H1 (cell line): Measurements from ENCODE around the gene OMA1.

ENCODE experiments used
- CHD2 ChIP-seq: IDR thresholded peaks from 2 replicates; pipeline ENCODE4 v1.6.1; 2012; ENCODE audit warnings: low read length, improper control_type of control experiment
- CREB1 ChIP-seq: IDR thresholded peaks from 2 replicates; pipeline ENCODE4 v1.6.1; 2012; ENCODE audit warnings: inconsistent platforms
- EZH2 ChIP-seq: fragments of 200-600 bp; sonication (generic); IDR thresholded peaks from 2 replicates; pipeline ENCODE4 v1.7.1; 2012; ENCODE audit warnings: low read depth, mild to moderate bottlenecking, moderate library complexity, low read length, inconsistent platforms; ENCODE audit not compliant: severe bottlenecking
- KDM4A ChIP-seq: IDR thresholded peaks from one replicate; pipeline ENCODE4 v1.7.1; 2012; ENCODE audit warnings: low read depth, mild to moderate bottlenecking, moderate library complexity, low read length, inconsistent platforms; ENCODE audit not compliant: severe bottlenecking
- SIN3A ChIP-seq, 2 experiments: IDR thresholded peaks in 1 of 2; conservative IDR thresholded peaks in 1 of 2; 2 replicates each; pipeline ENCODE4 v1.6.1; 2011 to 2012; ENCODE audit warnings: low read length in 2 of 2, improper control_type of control experiment in 1 of 2, low read depth in 1 of 2, mild to moderate bottlenecking in 1 of 2
- TAF1 ChIP-seq: IDR thresholded peaks from 2 replicates; pipeline ENCODE4 v1.6.1; 2011; ENCODE audit warnings: mild to moderate bottlenecking, low read depth, low read length
- TAF7 ChIP-seq: optimal IDR thresholded peaks from 2 replicates; pipeline ENCODE3; 2011; ENCODE audit warnings: low read depth, mild to moderate bottlenecking, inconsistent platforms, low read length, moderate library complexity, borderline replicate concordance
- YY1 ChIP-seq: IDR thresholded peaks from 2 replicates; pipeline ENCODE4 v1.6.1; 2011; ENCODE audit warnings: low read depth, mild to moderate bottlenecking, low read length
- TF ChIP-seq, protein P1 (sequence below): IDR thresholded peaks from 2 replicates; pipeline ENCODE4 v1.6.1; 2011; ENCODE audit warnings: low read depth, mild to moderate bottlenecking, low read length; ENCODE audit not compliant: insufficient read depth
- TF ChIP-seq, protein P2 (sequence below), 3 experiments: IDR thresholded peaks; 1 replicate in 2 of 3; 2 replicates in 1 of 3; pipeline versions ENCODE4 v1.5.1 to v1.6.1; 2011; ENCODE audit warnings: low read length in 3 of 3, mild to moderate bottlenecking in 3 of 3, inconsistent platforms in 2 of 3, low read depth in 1 of 3, moderate library complexity in 1 of 3; ENCODE audit not compliant: insufficient read depth in 1 of 3; ENCODE audit errors: control extremely low read depth in 1 of 3
- TF ChIP-seq, protein P3 (sequence below): IDR thresholded peaks from 2 replicates; pipeline ENCODE4 v1.6.1; 2012; ENCODE audit warnings: inconsistent platforms

DNA sequence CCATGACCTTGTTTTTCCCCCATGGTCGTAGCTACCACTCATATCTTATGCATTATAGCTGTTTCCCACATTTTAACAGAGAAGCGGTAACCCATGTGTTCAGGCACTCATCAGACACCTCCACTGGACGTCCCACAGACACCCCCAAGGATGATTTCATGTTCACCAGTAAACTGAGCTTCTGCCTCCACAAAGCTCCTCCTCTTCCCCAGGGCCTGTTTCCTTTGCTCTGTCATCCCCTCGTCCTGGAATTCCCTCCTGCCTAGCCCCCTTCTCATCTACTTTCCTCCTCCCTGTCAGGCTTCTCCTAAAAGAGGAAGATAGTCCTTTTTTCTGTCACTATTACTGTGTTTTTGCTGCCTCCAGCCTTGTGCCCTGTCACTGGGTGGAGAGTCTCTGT, 111.2 kb downstream of the OMA1 start:
- TF ChIP-seq CREB1 (no peak), SIN3A (conservative IDR thresholded peaks at IDR 0.05 in 1 of 2, IDR thresholded peaks at IDR 0.05 in 1 of 2; ENCODE audit: low read depth in 1 of 2, low read length in 2 of 2) (no peak), KDM4A (no peak), TAF1 (no peak), TAF7 (no peak), CHD2 (no peak), EZH2 (no peak), YY1 (no peak)
- TF ChIP-seq, protein P1, sequence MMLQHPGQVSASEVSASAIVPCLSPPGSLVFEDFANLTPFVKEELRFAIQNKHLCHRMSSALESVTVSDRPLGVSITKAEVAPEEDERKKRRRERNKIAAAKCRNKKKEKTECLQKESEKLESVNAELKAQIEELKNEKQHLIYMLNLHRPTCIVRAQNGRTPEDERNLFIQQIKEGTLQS: no peak
- TF ChIP-seq, protein P2, sequence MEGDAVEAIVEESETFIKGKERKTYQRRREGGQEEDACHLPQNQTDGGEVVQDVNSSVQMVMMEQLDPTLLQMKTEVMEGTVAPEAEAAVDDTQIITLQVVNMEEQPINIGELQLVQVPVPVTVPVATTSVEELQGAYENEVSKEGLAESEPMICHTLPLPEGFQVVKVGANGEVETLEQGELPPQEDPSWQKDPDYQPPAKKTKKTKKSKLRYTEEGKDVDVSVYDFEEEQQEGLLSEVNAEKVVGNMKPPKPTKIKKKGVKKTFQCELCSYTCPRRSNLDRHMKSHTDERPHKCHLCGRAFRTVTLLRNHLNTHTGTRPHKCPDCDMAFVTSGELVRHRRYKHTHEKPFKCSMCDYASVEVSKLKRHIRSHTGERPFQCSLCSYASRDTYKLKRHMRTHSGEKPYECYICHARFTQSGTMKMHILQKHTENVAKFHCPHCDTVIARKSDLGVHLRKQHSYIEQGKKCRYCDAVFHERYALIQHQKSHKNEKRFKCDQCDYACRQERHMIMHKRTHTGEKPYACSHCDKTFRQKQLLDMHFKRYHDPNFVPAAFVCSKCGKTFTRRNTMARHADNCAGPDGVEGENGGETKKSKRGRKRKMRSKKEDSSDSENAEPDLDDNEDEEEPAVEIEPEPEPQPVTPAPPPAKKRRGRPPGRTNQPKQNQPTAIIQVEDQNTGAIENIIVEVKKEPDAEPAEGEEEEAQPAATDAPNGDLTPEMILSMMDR (IDR thresholded peaks at IDR 0.05; ENCODE audit: control extremely low read depth in 1 of 3, insufficient read depth in 1 of 3, low read depth in 1 of 3, low read length in 3 of 3): no peak
- TF ChIP-seq, protein P3, sequence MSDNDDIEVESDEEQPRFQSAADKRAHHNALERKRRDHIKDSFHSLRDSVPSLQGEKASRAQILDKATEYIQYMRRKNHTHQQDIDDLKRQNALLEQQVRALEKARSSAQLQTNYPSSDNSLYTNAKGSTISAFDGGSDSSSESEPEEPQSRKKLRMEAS: no peak
